Hepatocyte (in vitro differentiated cells): ENCODE data around the gene FGGY. TPM values are rescaled to one million over a fixed set of nuclear protein-coding genes. Genes with fewer than 3 reads are reported as not detected.
A peak's percentile ranks its signal among the peaks of the same experiment; 100 is the strongest.

Experiments used
- DNase-seq: peaks from one replicate; pipeline ENCODE4 v3.0.0-alpha.2; 2016; ENCODE audit warnings: low spot score
- H2AFZ ChIP-seq: fragments of 200-600 bp; sonication (generic); 2 replicates; pipeline ENCODE4 v1.6.0; 2016; ENCODE audit warnings: antibody characterized with exemption, mild to moderate bottlenecking
- H3K27ac ChIP-seq: fragments of 200-600 bp; sonication (generic); 2 replicates; pipeline ENCODE4 v1.5.1; 2016; ENCODE audit warnings: mild to moderate bottlenecking
- H3K27me3 ChIP-seq: fragments of 200-600 bp; sonication (generic); 2 replicates; pipeline ENCODE4 v1.6.1; 2016
- H3K36me3 ChIP-seq: fragments of 200-600 bp; sonication (generic); replicated peaks from 2 replicates; pipeline ENCODE4 v1.5.1; 2016; ENCODE audit warnings: low read depth; ENCODE audit not compliant: insufficient read depth
- H3K4me1 ChIP-seq: fragments of 200-600 bp; sonication (generic); 2 replicates; pipeline ENCODE4 v1.5.1; 2016; ENCODE audit warnings: mild to moderate bottlenecking, moderate library complexity; ENCODE audit not compliant: insufficient read depth
- H3K4me2 ChIP-seq: fragments of 200-600 bp; sonication (generic); 2 replicates; pipeline ENCODE4 v1.6.0; 2016
- H3K4me3 ChIP-seq: fragments of 200-600 bp; sonication (generic); 2 replicates; pipeline ENCODE4 v1.5.1; 2016; ENCODE audit warnings: mild to moderate bottlenecking
- H3K79me2 ChIP-seq: fragments of 200-600 bp; sonication (generic); 2 replicates; pipeline ENCODE4 v1.6.0; 2017; ENCODE audit warnings: mild to moderate bottlenecking
- H3K9me2 ChIP-seq: fragments of 200-600 bp; sonication (generic); replicated peaks from 2 replicates; pipeline ENCODE4 v1.6.0; 2017; ENCODE audit warnings: mild to moderate bottlenecking; ENCODE audit not compliant: insufficient read depth
- H3K9me3 ChIP-seq: fragments of 200-600 bp; sonication (generic); 2 replicates; pipeline ENCODE4 v1.5.1; 2016; ENCODE audit warnings: low read depth, mild to moderate bottlenecking
- H4K20me1 ChIP-seq: fragments of 200-600 bp; sonication (generic); 2 replicates; pipeline ENCODE4 v1.6.0; 2016; ENCODE audit warnings: mild to moderate bottlenecking; ENCODE audit not compliant: insufficient read depth, poor library complexity, severe bottlenecking
- CTCF ChIP-seq: fragments of 200-600 bp; sonication (generic); IDR thresholded peaks from 2 replicates; pipeline ENCODE4 v1.5.1; 2016; ENCODE audit warnings: antibody characterized with exemption, mild to moderate bottlenecking; ENCODE audit not compliant: poor library complexity
- EZH2 ChIP-seq: fragments of 200-600 bp; sonication (generic); IDR thresholded peaks from 2 replicates; pipeline ENCODE4 v1.6.1; 2016; ENCODE audit warnings: antibody characterized with exemption, mild to moderate bottlenecking, borderline replicate concordance
- EZH2phosphoT487 ChIP-seq: fragments of 200-600 bp; sonication (generic); IDR thresholded peaks from one replicate; pipeline ENCODE4 v1.6.1; 2018; ENCODE audit warnings: antibody characterized with exemption, mild to moderate bottlenecking, low read depth, moderate library complexity; ENCODE audit not compliant: unreplicated experiment, severe bottlenecking
- WGBS: methylation state at CpG from one replicate; pipeline ENCODE4 v1.1.6; 2016; ENCODE audit warnings: low lambda C conversion rate; ENCODE audit errors: missing lambda C conversion rate; 5-methylcytosine and 5-hydroxymethylcytosine counted together
- polyA plus RNA-seq: library from polyadenylated mRNA; unstranded; fragments of >200 nt; fragmentation: Nextera tagmentation; extraction: Ambion mirVana; gene quantifications from 2 replicates; pipeline ENCODE4 v1.2.1, GENCODE V29; 2016
- total RNA-seq: library from RNA; depleted of rRNA; stranded (reverse); fragments of >200 nt; gene quantifications from 2 replicates; pipeline ENCODE4 v1.2.3, GENCODE V29; 2014

The FGGY gene
- total and polyA plus RNA-seq, 2 experiments from 2014 or later = 18.0 to 20.6 TPM

- WGBS = 89% methylated on average over 4 of the region's 4 CpGs
- TF ChIP-seq EZH2phosphoT487 (no peak), CTCF (no peak), EZH2 (no peak)
These were observed 145.6 kb downstream of the FGGY start for GRCh38 chr1:59442492-59442891.

DNA sequence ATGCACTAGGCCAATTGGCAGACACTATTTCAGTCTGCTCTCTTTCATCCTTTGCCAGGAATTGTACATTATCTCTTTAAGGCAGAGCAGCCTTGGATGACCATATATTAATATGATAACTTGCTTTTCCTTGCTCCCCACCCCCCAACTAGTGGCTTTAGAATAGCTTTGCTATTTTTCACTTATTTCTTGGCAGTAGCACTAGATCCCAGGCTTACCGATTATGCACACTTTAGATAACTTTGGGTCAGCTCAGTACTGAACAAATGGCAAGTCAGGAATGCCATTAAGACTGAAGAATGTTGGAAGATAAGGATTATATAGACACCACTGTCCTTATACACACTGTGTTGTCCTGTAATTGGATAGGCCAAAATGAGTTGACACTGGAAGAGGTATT, 146.4 kb downstream of the FGGY start:
- no peak for TF ChIP-seq CTCF
- no peak for TF ChIP-seq EZH2
- no peak for TF ChIP-seq EZH2phosphoT487
- H2AFZ ChIP-seq = no peak overlapping the region
- no peaks in the 10 kb centered on the region for H3K36me3 ChIP-seq
- no peak overlapping the region for H3K4me3 ChIP-seq
- peak overlapping the region; percentile 0 for H3K27ac ChIP-seq
- no peaks in the 10 kb centered on the region for H3K79me2 ChIP-seq
- no peak overlapping the region for H3K4me2 ChIP-seq
- peaks cover 22% of the 10 kb centered on the region for H3K4me1 ChIP-seq
- no peaks in the 10 kb centered on the region for H3K27me3 ChIP-seq
- H4K20me1 ChIP-seq = no peaks in the 10 kb centered on the region
- no peaks in the 10 kb centered on the region for H3K9me3 ChIP-seq
- no peaks in the 10 kb centered on the region for H3K9me2 ChIP-seq
- no peak for DNase-seq
- 14% methylated on average over 1 of the region's 1 CpG for WGBS

More at GRCh38 chr1:59442492-59442891, 145.6 kb downstream of the FGGY start:
- Histone ChIP-seq H3K36me3 (no peaks in the 10 kb centered on the region), H3K27ac (peak overlapping the region; percentile 3), H3K9me3 (no peaks in the 10 kb centered on the region), H3K27me3 (no peaks in the 10 kb centered on the region), H3K4me2 (no peak overlapping the region), H3K4me1 (peaks cover 22% of the 10 kb centered on the region), H4K20me1 (no peaks in the 10 kb centered on the region), H3K4me3 (no peak overlapping the region), H3K79me2 (no peaks in the 10 kb centered on the region), H3K9me2 (no peaks in the 10 kb centered on the region), H2AFZ (no peak overlapping the region)
- no peak for DNase-seq

GRCh38 chr1:59444520-59444919, 147.6 kb downstream of the FGGY start:
- no peak for DNase-seq
- TF ChIP-seq CTCF (no peak), EZH2phosphoT487 (no peak), EZH2 (no peak)
- H3K36me3 ChIP-seq = no peaks in the 10 kb centered on the region
- 97% methylated on average over 6 of the region's 6 CpGs for whole genome bisulfite sequencing
- H3K27ac ChIP-seq = peak overlapping the region; percentile 70
- no peaks in the 10 kb centered on the region for H4K20me1 ChIP-seq
- H2AFZ ChIP-seq = no peak overlapping the region
- H3K9me3 ChIP-seq = no peaks in the 10 kb centered on the region
- H3K4me1 ChIP-seq = peaks cover 22% of the 10 kb centered on the region
- no peak overlapping the region for H3K4me3 ChIP-seq
- H3K4me2 ChIP-seq = no peak overlapping the region
- no peaks in the 10 kb centered on the region for H3K27me3 ChIP-seq
- H3K9me2 ChIP-seq = no peaks in the 10 kb centered on the region
- no peaks in the 10 kb centered on the region for H3K79me2 ChIP-seq

GRCh38 chr1:59445040-59445439, 148.1 kb downstream of the FGGY start:
- DNase-seq = no peak
- peak overlapping the region; percentile 70 for H3K27ac ChIP-seq
- H3K36me3 ChIP-seq = no peaks in the 10 kb centered on the region
- no peaks in the 10 kb centered on the region for H3K27me3 ChIP-seq
- WGBS = 50% methylated on average over 1 of the region's 1 CpG
- no peaks in the 10 kb centered on the region for H3K79me2 ChIP-seq
- H4K20me1 ChIP-seq = no peaks in the 10 kb centered on the region
- no peak overlapping the region for H3K4me3 ChIP-seq
- TF ChIP-seq EZH2 (no peak), CTCF (no peak), EZH2phosphoT487 (no peak)
- H3K4me2 ChIP-seq = no peak overlapping the region
- H3K9me2 ChIP-seq = no peaks in the 10 kb centered on the region
- no peak overlapping the region for H2AFZ ChIP-seq
- peaks cover 22% of the 10 kb centered on the region for H3K4me1 ChIP-seq
- no peaks in the 10 kb centered on the region for H3K9me3 ChIP-seq
